ENCODE results near the gene MBTD1.

DNA sequence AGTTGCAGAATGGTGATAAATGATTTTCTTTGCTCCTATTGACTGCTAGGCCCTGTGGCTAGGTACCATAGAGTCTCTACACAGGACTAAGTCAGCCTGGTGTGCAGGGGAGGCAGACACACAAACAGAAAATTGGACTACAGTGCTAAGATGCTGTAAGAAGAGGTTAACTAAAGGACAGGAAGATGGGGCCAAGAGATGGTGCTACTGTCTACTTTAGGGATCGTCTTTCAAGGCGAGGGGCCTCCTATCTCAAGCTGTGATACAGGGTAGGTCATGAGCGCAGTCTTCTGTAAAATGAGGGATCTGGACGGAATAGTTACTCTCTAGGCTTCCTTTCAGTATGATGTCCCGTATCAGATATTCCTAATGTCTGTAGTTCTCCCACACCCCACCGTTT, 105.7 kb downstream of the MBTD1 start:
- TF ChIP-seq CTCF (conservative IDR thresholded peaks at IDR 0.05), result no peak
- no peak for TF ChIP-seq EZH2 (IDR thresholded peaks at IDR 0.05; ENCODE audit: low read depth)
